HG02885 (cell line): ENCODE results near the gene SNX32.
A peak's percentile ranks its signal among the peaks of the same experiment; 100 is the strongest.
"Not testable (repeated sequence)": the region's sequence is repeated elsewhere in the genome, so short reads cannot be mapped to it uniquely, and the experiment has no call there.

Experiments used
- ATAC-seq: cut with Tn5 transposase; IDR thresholded peaks from one replicate; pipeline ENCODE4 v1.9.1; 2021; ENCODE audit warnings: mild to moderate bottlenecking; ENCODE audit not compliant: unreplicated experiment, poor library complexity

Gene SNX32

DNA sequence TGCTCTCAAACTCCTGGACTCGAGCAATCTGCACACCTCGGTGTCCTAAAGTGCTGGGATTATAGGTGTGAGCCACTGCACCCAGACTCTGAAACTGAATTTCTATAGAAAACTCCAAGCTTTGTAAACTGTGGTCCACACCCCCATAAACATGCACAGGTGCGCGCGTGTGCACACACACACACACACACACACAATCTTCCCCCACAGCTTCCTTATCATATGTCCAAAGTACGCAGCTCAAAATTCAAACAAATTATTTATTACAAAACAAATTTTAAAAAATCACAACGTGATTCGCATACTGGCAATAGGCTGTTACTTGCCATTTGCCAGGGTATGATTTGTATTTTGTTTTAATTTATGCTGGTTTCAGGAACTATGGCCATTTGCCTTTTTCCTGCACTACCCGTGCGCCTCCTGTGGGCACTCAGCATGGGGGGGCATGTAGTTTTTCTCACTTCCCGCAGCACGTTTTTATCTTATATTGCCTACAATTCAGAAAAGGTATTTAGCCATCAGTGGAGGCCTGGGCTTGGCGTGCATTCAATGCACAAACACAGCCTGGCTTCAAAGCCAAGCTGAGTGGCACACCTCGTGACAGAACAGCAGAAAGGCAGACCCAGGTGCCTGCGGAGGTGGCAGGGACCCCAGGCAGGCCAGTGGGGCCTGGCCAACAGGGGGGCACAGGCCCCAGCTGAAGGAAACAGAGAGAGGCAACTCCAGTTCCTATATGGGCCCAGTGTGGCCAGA is 10.8 kb upstream of the SNX32 start:
- ATAC-seq = no peak

DNA sequence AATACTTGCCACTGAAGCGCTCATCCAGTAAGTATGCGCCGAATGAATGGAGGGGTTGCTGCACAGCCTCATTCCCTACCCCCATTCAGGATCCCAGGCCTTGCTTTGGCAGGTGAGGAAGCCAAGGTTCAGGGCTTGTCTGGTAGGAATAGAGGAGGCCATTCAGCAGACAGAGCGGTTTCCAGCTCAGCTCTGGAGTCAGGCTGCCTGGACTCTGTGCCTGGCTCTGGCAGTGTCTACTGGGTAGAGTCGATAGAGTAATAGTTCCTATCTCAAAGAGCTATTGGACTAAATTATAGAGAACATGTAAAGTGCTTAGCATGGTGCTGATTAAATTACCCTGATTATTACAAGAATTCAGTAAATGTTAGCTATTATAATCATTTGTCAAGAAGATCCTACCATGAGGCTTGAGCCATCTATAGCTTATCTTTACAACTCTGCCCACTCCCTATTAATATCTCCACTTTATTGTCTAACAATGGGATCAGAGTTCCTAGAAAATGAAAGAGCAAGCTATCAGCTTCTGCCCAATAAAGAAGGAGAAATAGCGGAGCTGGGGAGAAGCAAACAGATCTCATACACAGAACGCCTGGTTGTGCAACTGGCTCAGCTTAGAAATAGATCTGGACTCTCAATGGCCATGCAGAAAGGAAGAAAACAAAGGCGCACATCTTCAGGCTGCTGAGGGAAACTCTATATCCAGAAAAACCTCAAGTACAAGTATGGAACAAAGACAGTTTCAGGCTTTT is 6.6 kb upstream of the SNX32 start:
- no peak for ATAC-seq

DNA sequence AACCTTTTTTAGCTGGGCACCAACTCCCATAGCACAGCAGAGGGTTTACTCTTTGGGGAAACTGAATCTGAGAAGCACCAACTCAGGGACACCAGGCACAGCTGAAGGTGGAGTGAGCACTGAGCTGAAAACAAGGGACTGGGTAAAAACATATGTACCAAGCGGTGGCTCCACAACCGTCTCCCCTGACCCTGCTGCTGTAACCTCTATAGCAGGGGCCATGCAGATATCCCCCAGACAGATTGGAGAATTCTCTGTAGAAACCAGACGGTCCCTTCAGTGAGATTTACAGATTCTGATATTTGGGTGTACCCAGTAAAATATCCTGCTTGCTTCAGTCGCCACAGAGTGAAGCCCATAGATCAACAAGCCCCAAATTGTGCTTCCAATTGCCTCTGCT is 4.3 kb upstream of the SNX32 start:
- ATAC-seq = no peak

DNA sequence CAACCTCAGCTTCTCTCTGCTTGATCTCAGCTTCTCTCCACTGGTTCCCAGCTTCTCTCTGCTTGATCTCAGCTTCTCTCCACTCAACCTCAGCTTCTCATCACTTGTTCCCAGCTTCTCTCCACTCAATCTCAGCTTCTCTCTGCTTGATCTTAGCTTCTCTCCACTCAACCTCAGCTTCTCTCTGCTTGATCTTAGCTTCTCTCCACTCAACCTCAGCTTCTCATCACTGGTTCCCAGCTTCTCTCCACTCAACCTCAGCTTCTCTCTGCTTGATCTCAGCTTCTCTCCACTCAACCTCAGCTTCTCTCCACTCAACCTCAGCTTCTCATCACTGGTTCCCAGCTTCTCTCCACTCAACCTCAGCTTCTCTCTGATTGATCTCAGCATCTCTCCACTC is 1.5 kb upstream of the SNX32 start:
- ATAC-seq = not testable (repeated sequence)

DNA sequence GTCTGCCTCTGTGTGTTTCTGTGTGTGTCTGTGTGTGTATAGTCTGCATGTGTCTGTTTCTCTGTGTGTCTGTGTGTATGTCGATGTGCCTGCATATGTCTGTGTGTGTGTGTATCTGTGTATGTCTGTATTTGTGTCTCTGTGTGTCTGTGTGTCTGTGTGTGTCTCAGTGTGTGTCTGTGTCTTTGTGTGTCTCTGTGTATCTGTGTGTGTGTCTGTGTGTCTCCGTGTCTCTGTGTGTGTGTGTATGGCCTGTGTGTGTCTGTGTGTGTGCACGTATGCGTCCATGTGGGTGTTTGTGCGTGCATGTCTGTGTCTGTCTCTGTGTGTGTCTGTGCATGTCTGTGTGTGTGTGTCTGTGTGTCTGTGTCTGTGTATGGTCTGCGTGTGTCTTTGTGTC is 439 bp downstream of the SNX32 start:
- peak; percentile 5 for ATAC-seq

DNA sequence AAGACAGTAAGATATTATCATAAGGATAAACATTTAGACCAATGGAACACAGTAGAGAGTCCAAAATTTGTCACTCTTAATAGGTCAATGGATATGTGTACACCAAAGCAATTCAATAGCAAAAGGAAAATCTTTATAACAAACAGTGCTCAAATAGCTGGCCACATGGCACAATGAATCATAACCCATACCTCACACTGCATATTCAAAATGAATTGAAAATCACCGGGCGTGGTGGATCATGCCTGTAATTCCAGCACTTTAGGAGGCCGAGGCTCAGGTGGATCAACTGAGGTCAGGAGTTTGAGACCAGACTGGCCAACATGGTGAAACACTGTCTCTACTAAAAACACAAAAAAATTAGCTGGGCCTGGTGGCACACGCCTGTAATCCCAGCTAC is 8.4 kb downstream of the SNX32 start:
- no peak for ATAC-seq

DNA sequence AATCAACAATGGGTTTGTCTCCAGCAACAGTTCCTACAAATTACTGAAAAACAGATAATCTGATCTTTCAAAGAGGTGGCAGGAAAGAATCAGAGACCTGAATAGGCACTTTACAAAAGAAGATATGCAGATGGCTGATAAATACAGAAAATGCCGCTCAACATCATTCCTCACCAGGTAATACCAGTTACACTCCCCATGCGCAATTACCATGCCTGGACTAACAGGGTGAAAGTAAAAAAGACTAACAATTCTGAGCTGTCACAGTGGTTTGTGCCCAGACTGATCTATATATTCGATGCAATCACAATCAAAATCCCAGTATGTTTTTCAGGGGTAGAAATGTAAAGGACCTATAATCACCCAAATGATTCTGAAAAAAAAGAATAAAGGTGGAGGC is 10.0 kb downstream of the SNX32 start:
- ATAC-seq = no peak

DNA sequence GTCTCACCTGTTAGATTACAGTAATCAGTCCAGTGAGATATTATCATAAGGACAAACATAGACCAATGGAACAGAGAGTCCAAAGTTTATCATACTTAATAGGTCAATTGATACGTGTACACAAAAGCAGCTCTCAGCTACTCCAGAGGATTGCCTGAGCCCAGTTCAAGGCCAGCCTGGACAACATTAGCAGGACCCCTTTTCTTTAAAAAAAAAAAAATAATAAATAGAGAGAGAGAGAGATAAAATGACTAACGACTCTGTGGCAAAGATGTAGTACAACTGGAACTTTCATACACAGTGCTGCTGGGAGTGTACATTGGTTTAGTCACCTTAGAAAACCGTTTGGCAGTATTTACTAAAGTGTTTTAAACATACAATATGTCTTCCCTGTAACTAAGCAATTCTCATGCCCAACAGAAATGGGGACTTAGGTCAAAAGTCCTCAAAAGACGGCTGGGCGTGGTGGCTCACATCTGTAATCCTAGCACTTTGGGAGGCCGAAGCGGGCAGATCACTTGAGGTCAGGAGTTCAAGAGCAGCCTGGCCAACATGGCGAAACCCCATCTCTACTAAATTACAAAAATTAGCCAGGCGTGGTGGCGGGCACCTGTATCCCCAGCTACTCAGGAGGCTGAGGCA is 10.6 kb downstream of the SNX32 start:
- no peak for ATAC-seq

DNA sequence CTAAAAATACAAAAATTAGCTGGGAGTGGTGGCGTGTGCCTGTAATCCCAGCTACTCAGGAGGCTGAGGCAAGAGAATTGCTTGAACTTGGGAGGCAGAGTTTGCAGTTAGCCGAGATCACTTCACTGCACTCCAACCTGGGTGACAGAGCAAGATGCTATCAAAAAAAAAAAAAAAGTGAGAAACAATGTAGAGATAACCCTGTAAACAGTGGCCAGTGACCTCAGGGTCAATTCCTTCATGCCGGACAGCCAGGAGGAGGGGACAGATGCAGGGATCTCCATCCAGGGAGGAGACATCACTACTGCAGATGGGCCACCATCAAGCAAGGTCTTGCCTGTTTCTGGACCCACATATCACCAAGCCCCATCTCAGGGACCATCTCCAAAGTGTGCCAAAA is 14.0 kb downstream of the SNX32 start:
- no peak for ATAC-seq

DNA sequence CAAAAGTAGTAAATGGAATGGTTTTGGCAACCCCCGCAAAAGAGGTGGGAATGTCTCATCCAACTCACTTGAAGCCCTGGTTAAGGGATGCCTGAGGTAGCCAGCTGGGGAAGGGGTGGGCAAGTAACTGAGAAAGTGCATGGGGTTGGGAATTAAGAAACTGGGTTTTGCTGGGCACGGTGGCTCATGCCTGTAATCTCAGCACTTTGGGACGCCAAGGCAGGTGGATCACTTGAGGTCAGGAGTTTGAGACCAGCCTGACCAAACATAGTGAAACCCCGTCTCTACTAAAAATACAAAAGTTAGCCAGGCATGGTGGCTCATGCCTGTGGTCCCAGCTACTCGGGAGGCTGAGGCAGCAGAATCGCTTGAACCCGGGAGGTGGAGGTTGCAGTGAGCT is 14.9 kb downstream of the SNX32 start:
- not testable (repeated sequence) for ATAC-seq

DNA sequence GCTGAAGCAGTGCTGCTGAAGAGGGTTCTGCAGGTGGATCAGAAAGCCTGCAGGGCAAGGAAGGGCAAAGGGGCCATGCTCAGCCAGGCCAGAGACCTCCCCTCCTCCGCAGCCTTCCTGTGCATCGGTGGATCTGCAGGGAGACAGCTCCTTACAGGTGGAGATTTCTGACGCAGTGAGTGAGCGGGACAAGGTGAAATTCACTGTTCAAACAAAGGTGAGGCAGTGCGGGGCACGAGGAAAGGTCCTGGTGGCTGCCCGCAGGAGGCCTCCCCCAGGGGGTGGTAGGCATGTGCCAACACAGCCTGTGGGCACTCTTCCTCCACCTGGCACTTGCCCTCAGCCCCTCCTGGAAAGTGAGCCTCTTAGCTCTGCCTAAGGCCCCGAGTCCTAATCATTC is 15.6 kb downstream of the SNX32 start:
- no peak for ATAC-seq

DNA sequence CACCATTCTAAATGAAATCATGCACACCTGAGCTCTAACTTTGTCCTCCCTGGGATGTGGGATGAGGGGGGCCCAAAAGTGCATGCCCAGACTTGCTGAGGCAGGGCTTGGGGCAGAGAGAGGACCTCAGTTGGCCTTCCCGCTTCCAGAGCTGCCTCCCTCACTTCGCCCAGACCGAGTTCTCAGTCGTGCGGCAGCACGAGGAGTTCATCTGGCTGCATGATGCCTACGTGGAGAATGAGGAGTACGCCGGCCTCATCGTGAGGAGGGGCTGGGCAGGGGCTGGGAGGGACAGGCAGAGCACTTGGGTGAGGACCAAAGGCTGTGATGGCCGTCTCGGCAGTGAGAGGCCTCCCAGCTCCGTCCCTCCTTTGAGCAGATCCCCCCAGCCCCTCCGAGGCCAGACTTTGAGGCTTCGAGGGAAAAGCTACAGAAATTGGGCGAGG is 16.0 kb downstream of the SNX32 start:
- no peak for ATAC-seq

DNA sequence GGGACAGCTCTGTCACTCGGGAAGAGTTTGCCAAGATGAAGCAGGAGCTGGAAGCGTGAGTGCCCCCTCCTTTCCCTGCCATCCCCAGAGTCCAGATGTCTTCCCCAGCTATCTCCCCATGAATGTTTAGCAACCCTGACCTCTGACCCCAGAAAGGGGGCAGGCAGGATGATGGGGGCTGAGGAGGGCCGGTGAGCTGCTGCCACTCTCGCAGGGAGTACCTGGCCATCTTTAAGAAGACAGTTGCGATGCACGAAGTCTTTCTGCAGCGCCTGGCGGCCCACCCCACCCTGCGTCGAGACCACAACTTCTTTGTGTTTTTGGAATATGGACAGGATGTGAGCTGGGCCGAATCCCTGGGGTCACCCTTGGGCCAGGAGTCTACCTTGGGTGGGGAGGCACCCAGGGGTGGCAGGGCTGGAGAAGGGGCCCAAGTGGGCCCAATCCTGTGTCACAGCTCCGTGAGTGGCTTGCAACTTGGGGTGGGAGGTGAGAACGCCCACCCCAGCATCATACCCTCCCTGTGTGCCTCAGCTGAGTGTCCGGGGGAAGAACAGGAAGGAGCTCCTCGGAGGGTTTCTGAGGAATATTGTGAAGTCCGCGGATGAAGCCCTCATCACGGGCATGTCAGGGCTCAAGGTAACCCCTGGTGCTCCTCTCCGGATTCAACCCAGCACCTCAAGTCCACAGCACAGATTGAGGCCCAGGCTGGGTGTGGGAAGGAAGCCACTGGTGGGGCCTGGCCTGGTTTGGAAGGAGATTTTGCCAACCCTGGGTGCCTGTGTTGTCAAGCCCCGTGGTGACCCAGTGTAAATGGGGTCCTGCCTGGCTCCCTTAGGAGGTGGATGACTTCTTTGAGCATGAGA is 16.7 kb downstream of the SNX32 start:
- no peak for ATAC-seq

DNA sequence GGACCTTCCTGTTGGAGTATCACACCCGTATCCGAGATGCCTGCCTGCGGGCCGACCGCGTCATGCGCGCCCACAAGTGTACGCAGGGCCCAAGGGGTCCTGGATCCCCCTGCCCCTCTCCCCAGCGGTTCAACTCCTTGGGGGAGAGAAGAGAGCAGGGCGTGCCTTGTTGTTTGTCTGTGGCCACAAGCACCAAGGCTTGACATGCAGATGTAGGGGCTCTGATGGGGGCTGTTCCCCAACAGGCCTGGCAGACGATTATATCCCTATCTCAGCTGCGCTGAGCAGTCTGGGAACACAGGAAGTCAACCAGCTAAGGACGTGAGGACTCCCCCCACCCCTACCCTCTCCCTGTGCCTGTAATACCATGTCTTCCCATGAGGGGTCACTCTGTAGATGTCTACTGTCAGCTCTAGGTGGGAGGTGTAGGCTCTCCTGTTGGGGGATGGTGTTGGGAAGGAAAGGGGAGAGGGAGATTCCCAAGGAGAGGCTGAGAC is 17.4 kb downstream of the SNX32 start:
- no peak for ATAC-seq

DNA sequence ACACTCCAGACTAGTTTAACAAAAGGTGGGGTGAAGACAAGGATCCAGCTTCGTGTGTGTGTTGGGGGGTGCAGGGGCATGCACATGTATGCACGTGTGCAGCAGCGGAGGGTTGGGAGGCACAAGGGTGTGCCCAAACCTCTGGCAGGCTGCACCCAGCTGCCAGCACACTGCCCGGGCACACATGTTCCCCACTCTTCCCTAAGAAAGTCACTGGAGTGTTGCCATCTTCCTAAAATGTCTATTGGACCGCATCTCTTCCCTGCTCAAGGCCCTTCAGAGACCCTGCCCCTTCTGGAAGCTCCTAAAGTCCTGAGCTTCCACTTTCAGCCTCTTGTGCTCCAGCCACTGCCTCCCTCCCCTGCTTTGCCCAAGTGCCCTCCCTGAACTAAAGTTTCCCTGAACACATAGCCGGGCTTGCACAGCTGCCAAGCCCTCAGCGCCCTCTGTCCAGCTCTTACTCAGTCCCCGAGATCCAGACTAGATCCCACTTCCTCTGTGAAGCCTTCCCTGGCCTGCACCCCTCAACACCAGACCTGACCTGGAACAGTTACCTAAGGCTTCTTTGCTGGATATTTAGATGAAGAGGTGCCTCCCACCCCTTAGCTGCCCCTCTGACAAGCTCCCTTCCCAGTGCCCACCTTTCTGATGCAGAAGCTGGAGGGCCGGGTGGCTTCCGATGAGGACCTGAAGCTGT is 18.2 kb downstream of the SNX32 start:
- no peak for ATAC-seq

DNA sequence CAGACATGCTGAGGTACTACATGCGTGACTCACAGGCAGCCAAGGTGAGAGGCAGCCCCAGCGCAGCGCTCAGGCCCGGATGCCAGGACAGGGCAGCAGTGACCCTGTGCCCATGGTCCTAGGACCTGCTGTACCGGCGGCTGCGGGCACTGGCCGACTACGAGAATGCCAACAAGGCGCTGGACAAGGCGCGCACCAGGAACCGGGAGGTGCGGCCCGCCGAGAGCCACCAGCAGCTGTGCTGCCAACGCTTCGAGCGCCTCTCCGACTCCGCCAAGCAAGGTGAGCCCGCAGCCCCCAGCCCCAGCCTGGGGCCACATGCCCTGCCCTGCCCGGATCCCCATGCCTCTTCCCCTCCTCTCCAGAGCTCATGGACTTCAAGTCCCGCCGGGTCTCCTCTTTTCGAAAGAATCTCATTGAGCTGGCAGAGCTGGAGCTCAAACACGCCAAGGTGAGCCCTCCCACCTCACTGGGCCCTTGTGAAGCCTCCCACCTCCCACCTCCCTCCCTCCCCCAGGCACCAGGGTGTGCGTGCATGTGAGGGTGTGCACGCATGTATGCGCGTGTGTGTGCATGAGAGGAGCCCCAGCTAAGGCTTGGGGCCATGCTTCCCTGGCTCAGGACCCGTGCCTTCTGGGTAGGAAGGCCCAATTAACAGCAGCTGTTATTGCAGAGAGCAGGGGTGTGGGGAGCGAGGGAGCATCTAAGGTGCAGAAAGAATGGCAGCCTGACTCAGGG is 18.9 kb downstream of the SNX32 start:
- no peak for ATAC-seq

DNA sequence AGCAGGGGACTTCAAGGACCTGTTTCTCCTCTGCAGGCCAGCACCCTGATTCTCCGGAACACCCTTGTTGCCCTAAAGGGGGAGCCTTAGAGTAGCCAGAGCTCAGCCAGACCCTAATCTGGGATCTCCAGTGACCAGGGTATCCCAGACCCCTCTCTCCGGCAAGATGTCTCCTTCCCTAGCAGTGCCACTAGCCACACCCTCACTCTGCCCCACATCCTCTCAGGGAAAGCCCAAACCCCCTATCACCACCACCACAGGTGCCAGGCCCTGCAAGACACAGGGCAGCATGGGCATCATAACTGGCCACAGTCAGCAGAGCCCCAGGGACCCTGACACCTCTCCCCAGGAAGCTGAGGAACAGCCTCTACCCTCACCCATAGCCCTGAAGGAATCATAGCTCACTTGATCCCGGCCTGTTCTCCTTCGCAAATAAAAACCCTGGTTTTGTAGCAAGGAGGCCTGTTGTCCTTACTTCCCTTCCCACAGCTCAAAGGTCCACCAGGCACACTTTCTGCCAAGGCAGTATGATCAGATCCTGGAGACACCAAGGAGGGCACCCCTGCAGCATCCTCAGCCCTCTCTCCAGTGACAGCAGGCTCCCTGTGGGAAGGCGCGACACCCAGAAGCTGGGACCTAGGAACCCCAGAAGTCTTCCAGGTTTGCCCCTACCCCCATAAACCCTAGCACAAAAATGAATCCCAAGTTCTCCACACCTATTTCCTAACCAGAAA is 19.6 kb downstream of the SNX32 start:
- no peak for ATAC-seq

DNA sequence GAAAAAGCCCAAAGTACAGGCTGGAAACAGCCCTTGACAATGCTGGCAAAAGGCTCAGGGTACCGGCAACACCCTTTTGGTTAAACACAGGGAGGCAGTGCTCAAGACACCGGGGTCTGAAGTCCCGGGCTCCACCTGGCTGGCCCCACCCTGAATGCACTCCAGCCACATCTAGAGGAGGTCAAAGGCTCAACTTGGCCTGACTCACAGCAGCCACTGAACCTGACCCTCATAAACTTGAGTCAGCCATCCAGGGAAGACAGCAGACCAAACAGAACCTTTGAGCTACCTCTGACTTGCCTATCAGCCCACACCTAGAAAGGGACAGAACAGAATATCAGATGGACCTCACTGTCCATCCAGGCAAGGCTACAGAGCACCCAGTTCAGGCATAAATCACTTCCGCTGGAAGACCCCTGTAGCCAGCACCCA is 20.4 kb downstream of the SNX32 start:
- no peak for ATAC-seq
